ENCODE measurements around the gene RNF217.

RNF217 gene

DNA sequence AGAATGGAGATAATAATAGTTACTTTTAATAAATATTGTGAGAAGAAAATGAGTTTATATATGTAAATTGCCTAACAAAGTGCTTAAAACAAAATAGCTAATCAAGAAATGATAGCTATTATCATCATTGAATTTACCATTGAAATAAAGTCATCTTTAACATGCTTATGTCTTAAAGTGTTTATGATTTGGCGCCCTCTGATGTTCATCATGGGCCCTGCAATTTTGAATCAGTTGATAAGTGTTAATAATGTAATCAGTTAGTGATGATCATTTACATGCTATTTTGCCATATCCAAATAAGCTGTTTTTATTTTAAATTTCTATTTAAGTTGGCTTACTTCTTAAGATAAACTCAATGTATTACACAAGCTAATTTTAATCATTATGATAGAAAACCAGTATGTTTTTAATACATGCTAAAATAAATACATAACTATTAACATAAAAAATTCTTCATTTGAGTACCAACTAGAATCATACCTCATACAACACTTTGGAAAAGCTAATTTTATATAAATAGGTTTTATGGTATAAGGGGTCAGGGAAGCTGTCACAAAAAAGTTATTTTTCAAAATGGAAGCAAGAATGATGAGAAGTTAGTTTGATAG, 152.1 kb downstream of the RNF217 start:
- Histone ChIP-seq H3K9ac (ENCODE audit: low read depth, low read length, poor library complexity) (no peak overlapping the region), H3K4me2 (ENCODE audit: insufficient read depth, low read length, poor library complexity, severe bottlenecking) (no peak overlapping the region)

GRCh38 chr6:125116170-125116569, 153.9 kb downstream of the RNF217 start:
- H3K4me2 ChIP-seq (ENCODE audit: insufficient read depth, low read length, poor library complexity, severe bottlenecking) = no peak overlapping the region
- no peak overlapping the region for H2BK15ac ChIP-seq (ENCODE audit: low read length)
- no peak overlapping the region for H4K91ac ChIP-seq (ENCODE audit: low read depth, low read length, poor library complexity)
- no peak overlapping the region for H3K23ac ChIP-seq (ENCODE audit: low read depth, low read length, poor library complexity)
- no peak overlapping the region for H2BK12ac ChIP-seq (ENCODE audit: low read length)
- no peak overlapping the region for H3K27ac ChIP-seq (replicated peaks; ENCODE audit: low read length)
- H3K4me3 ChIP-seq (ENCODE audit: low read length in 2 of 2) = no peak overlapping the region
- no peak overlapping the region for H2AFZ ChIP-seq (ENCODE audit: low read length)
- no peak for DNase-seq (ENCODE audit: low spot score)
- no CpG with 5 or more reads among the region's 1 CpG for WGBS, 2 donors (ENCODE audit: extremely low coverage in 2 of 2, insufficient read length in 2 of 2, insufficient replicate concordance in 1 of 2)
- H3K9ac ChIP-seq (ENCODE audit: low read depth, low read length, poor library complexity) = no peak overlapping the region
- no peak overlapping the region for H3K14ac ChIP-seq (ENCODE audit: low read length)
- H3K79me1 ChIP-seq (ENCODE audit: low read depth, low read length) = no peaks in the 10 kb centered on the region
- H3K18ac ChIP-seq (ENCODE audit: low read length) = no peak overlapping the region
- H2BK120ac ChIP-seq (ENCODE audit: low read depth, low read length) = no peak overlapping the region
- H4K8ac ChIP-seq (ENCODE audit: low read depth, low read length) = no peak overlapping the region
- H2AK5ac ChIP-seq (ENCODE audit: low read depth, low read length) = no peak overlapping the region
- no peaks in the 10 kb centered on the region for H3K4me1 ChIP-seq (ENCODE audit: control insufficient read depth in 2 of 2, insufficient read depth in 1 of 2, low read depth in 1 of 2, low read length in 2 of 2)
- no peaks in the 10 kb centered on the region for H3K27me3 ChIP-seq (ENCODE audit: control insufficient read depth in 3 of 3, insufficient read depth in 3 of 3, low read depth in 1 of 3, low read length in 3 of 3)
- peaks cover 0 to 9% of the 10 kb centered on the region in 2 donors for H3K9me3 ChIP-seq (replicated peaks in 1 of 2; ENCODE audit: control insufficient read depth in 2 of 2, insufficient read depth in 1 of 2, low read depth in 1 of 2, low read length in 2 of 2)
- H2BK5ac ChIP-seq (ENCODE audit: low read length) = no peak overlapping the region
- H3K4ac ChIP-seq (ENCODE audit: low read length) = no peak overlapping the region
- no peaks in the 10 kb centered on the region for H3K36me3 ChIP-seq (replicated peaks in 1 of 2; ENCODE audit: control insufficient read depth in 2 of 2, insufficient read depth in 2 of 2, low read length in 2 of 2)

More for the DNA sequence above, 152.1 kb downstream of the RNF217 start:
- no peak overlapping the region for H2AFZ ChIP-seq (ENCODE audit: low read length)
- H3K9me3 ChIP-seq (replicated peaks in 1 of 2; ENCODE audit: control insufficient read depth in 2 of 2, insufficient read depth in 1 of 2, low read depth in 1 of 2, low read length in 2 of 2) = peaks cover 3 to 20% of the 10 kb centered on the region in 2 donors
- H2BK12ac ChIP-seq (ENCODE audit: low read length) = no peak overlapping the region
- no peak overlapping the region for H2AK5ac ChIP-seq (ENCODE audit: low read depth, low read length)
- no peak overlapping the region for H3K14ac ChIP-seq (ENCODE audit: low read length)
- WGBS, 2 donors (ENCODE audit: extremely low coverage in 2 of 2, insufficient read length in 2 of 2, insufficient replicate concordance in 1 of 2) = no CpG with 5 or more reads among the region's 1 CpG
- H3K4me1 ChIP-seq (ENCODE audit: control insufficient read depth in 2 of 2, insufficient read depth in 1 of 2, low read depth in 1 of 2, low read length in 2 of 2) = no peaks in the 10 kb centered on the region
- no peaks in the 10 kb centered on the region for H3K36me3 ChIP-seq (replicated peaks in 1 of 2; ENCODE audit: control insufficient read depth in 2 of 2, insufficient read depth in 2 of 2, low read length in 2 of 2)
- H2BK15ac ChIP-seq (ENCODE audit: low read length) = no peak overlapping the region
- H3K4me3 ChIP-seq (ENCODE audit: low read length in 2 of 2) = no peak overlapping the region
- H2BK120ac ChIP-seq (ENCODE audit: low read depth, low read length) = no peak overlapping the region
- DNase-seq (ENCODE audit: low spot score) = no peak
- no peaks in the 10 kb centered on the region for H3K27me3 ChIP-seq (ENCODE audit: control insufficient read depth in 3 of 3, insufficient read depth in 3 of 3, low read depth in 1 of 3, low read length in 3 of 3)
- no peak overlapping the region for H4K91ac ChIP-seq (ENCODE audit: low read depth, low read length, poor library complexity)
- H4K8ac ChIP-seq (ENCODE audit: low read depth, low read length) = no peak overlapping the region
- H3K18ac ChIP-seq (ENCODE audit: low read length) = no peak overlapping the region
- H3K23ac ChIP-seq (ENCODE audit: low read depth, low read length, poor library complexity) = no peak overlapping the region
- H3K79me1 ChIP-seq (ENCODE audit: low read depth, low read length) = no peaks in the 10 kb centered on the region
- H3K4ac ChIP-seq (ENCODE audit: low read length) = no peak overlapping the region
- no peak overlapping the region for H2BK5ac ChIP-seq (ENCODE audit: low read length)
- H3K27ac ChIP-seq (replicated peaks; ENCODE audit: low read length) = no peak overlapping the region

- H4K8ac ChIP-seq (ENCODE audit: low read depth, low read length) = no peak overlapping the region
- no peak overlapping the region for H2BK12ac ChIP-seq (ENCODE audit: low read length)
- H2AK5ac ChIP-seq (ENCODE audit: low read depth, low read length) = no peak overlapping the region
- no CpG with 5 or more reads among the region's 4 CpGs for WGBS, 2 donors (ENCODE audit: extremely low coverage in 2 of 2, insufficient read length in 2 of 2, insufficient replicate concordance in 1 of 2)
- DNase-seq (ENCODE audit: low spot score) = no peak
- no peak overlapping the region for H2BK5ac ChIP-seq (ENCODE audit: low read length)
- H3K27ac ChIP-seq (replicated peaks; ENCODE audit: low read length) = no peak overlapping the region
- no peaks in the 10 kb centered on the region for H3K27me3 ChIP-seq (ENCODE audit: control insufficient read depth in 3 of 3, insufficient read depth in 3 of 3, low read depth in 1 of 3, low read length in 3 of 3)
- H3K4me3 ChIP-seq (ENCODE audit: low read length in 2 of 2) = no peak overlapping the region
- H3K23ac ChIP-seq (ENCODE audit: low read depth, low read length, poor library complexity) = no peak overlapping the region
- H3K4ac ChIP-seq (ENCODE audit: low read length) = no peak overlapping the region
- H3K4me2 ChIP-seq (ENCODE audit: insufficient read depth, low read length, poor library complexity, severe bottlenecking) = no peak overlapping the region
- H3K79me1 ChIP-seq (ENCODE audit: low read depth, low read length) = no peaks in the 10 kb centered on the region
- no peak overlapping the region for H3K18ac ChIP-seq (ENCODE audit: low read length)
- peaks cover 0 to 8% of the 10 kb centered on the region in 2 donors for H3K9me3 ChIP-seq (replicated peaks in 1 of 2; ENCODE audit: control insufficient read depth in 2 of 2, insufficient read depth in 1 of 2, low read depth in 1 of 2, low read length in 2 of 2)
- no peaks in the 10 kb centered on the region for H3K4me1 ChIP-seq (ENCODE audit: control insufficient read depth in 2 of 2, insufficient read depth in 1 of 2, low read depth in 1 of 2, low read length in 2 of 2)
- H4K91ac ChIP-seq (ENCODE audit: low read depth, low read length, poor library complexity) = no peak overlapping the region
- no peak overlapping the region for H2BK15ac ChIP-seq (ENCODE audit: low read length)
- no peaks in the 10 kb centered on the region for H3K36me3 ChIP-seq (replicated peaks in 1 of 2; ENCODE audit: control insufficient read depth in 2 of 2, insufficient read depth in 2 of 2, low read length in 2 of 2)
- H2BK120ac ChIP-seq (ENCODE audit: low read depth, low read length) = no peak overlapping the region
- H3K9ac ChIP-seq (ENCODE audit: low read depth, low read length, poor library complexity) = no peak overlapping the region
- H3K14ac ChIP-seq (ENCODE audit: low read length) = no peak overlapping the region
- no peak overlapping the region for H2AFZ ChIP-seq (ENCODE audit: low read length)
Measured at GRCh38 chr6:125116710-125117109, 154.5 kb downstream of the RNF217 start.

GRCh38 chr6:125117818-125118217, 155.6 kb downstream of the RNF217 start:
- no peak overlapping the region for H4K91ac ChIP-seq (ENCODE audit: low read depth, low read length, poor library complexity)
- H3K9ac ChIP-seq (ENCODE audit: low read depth, low read length, poor library complexity) = no peak overlapping the region
- H2BK120ac ChIP-seq (ENCODE audit: low read depth, low read length) = no peak overlapping the region
- no peak overlapping the region for H2AK5ac ChIP-seq (ENCODE audit: low read depth, low read length)
- WGBS, 2 donors (ENCODE audit: extremely low coverage in 2 of 2, insufficient read length in 2 of 2, insufficient replicate concordance in 1 of 2) = no CpG with 5 or more reads among the region's 3 CpGs
- H3K79me1 ChIP-seq (ENCODE audit: low read depth, low read length) = no peaks in the 10 kb centered on the region
- H3K9me3 ChIP-seq (replicated peaks in 1 of 2; ENCODE audit: control insufficient read depth in 2 of 2, insufficient read depth in 1 of 2, low read depth in 1 of 2, low read length in 2 of 2) = peaks cover 0 to 3% of the 10 kb centered on the region in 2 donors
- H4K8ac ChIP-seq (ENCODE audit: low read depth, low read length) = no peak overlapping the region
- H3K36me3 ChIP-seq (replicated peaks in 1 of 2; ENCODE audit: control insufficient read depth in 2 of 2, insufficient read depth in 2 of 2, low read length in 2 of 2) = no peaks in the 10 kb centered on the region
- no peak overlapping the region for H2BK12ac ChIP-seq (ENCODE audit: low read length)
- H2BK5ac ChIP-seq (ENCODE audit: low read length) = no peak overlapping the region
- no peak overlapping the region for H2AFZ ChIP-seq (ENCODE audit: low read length)
- no peaks in the 10 kb centered on the region for H3K27me3 ChIP-seq (ENCODE audit: control insufficient read depth in 3 of 3, insufficient read depth in 3 of 3, low read depth in 1 of 3, low read length in 3 of 3)
- H3K18ac ChIP-seq (ENCODE audit: low read length) = no peak overlapping the region
- H2BK15ac ChIP-seq (ENCODE audit: low read length) = no peak overlapping the region
- no peak overlapping the region for H3K23ac ChIP-seq (ENCODE audit: low read depth, low read length, poor library complexity)
- no peak overlapping the region for H3K14ac ChIP-seq (ENCODE audit: low read length)
- H3K4ac ChIP-seq (ENCODE audit: low read length) = no peak overlapping the region
- no peak for DNase-seq (ENCODE audit: low spot score)
- H3K4me3 ChIP-seq (ENCODE audit: low read length in 2 of 2) = no peak overlapping the region
- no peak overlapping the region for H3K4me2 ChIP-seq (ENCODE audit: insufficient read depth, low read length, poor library complexity, severe bottlenecking)
- no peaks in the 10 kb centered on the region for H3K4me1 ChIP-seq (ENCODE audit: control insufficient read depth in 2 of 2, insufficient read depth in 1 of 2, low read depth in 1 of 2, low read length in 2 of 2)
- H3K27ac ChIP-seq (replicated peaks; ENCODE audit: low read length) = no peak overlapping the region

All from neuronal stem cell (in vitro differentiated cells).